CD14-positive monocyte (primary cell): ENCODE measurements around the gene PDE4B. TPM values are rescaled to one million over a fixed set of nuclear protein-coding genes. Genes with fewer than 3 reads are reported as not detected.
A peak's percentile ranks its signal among the peaks of the same experiment; 100 is the strongest.

Experiments
- DNase-seq, 3 donors: peaks; one replicate each; pipeline ENCODE4 v3.0.0-alpha.2; 2011 to 2022
- H2AFZ ChIP-seq: 2 replicates; pipeline ENCODE4 v1.6.0; 2012; ENCODE audit warnings: mild to moderate bottlenecking, low read depth, low read length, inconsistent platforms; ENCODE audit not compliant: insufficient read depth, poor library complexity, severe bottlenecking
- H3K27ac ChIP-seq, 2 donors: 1 replicate in 1 of 2; 2 replicates in 1 of 2; pipeline ENCODE4 v1.5.1; 2012 to 2013; ENCODE audit warnings: low read length in 2 of 2, control low read depth in 1 of 2, inconsistent platforms in 1 of 2, low read depth in 1 of 2, mild to moderate bottlenecking in 1 of 2
- H3K27me3 ChIP-seq, 2 donors: one replicate each; pipeline versions ENCODE4 v1.6.0 to v1.6.1; 2011 to 2013; ENCODE audit warnings: low read length in 2 of 2; ENCODE audit not compliant: control insufficient read depth in 2 of 2, insufficient read depth in 2 of 2
- H3K36me3 ChIP-seq, 2 donors: replicated peaks in 1 of 2; 1 replicate in 1 of 2; 2 replicates in 1 of 2; pipeline versions ENCODE4 v1.5.1 to v1.6.1; 2012 to 2013; ENCODE audit warnings: low read length in 2 of 2, control low read depth in 1 of 2, inconsistent platforms in 1 of 2, mild to moderate bottlenecking in 1 of 2; ENCODE audit not compliant: insufficient read depth in 2 of 2, control insufficient read depth in 1 of 2
- H3K4me1 ChIP-seq, 2 donors: 1 replicate in 1 of 2; 2 replicates in 1 of 2; pipeline versions ENCODE4 v1.5.1 to v1.6.1; 2012 to 2013; ENCODE audit warnings: low read length in 2 of 2, control low read depth in 1 of 2, inconsistent platforms in 1 of 2, mild to moderate bottlenecking in 1 of 2, moderate library complexity in 1 of 2; ENCODE audit not compliant: insufficient read depth in 2 of 2, control insufficient read depth in 1 of 2
- H3K4me2 ChIP-seq: replicated peaks from 2 replicates; pipeline ENCODE3; 2012; ENCODE audit warnings: low read length, moderate library complexity, mild to moderate bottlenecking; ENCODE audit not compliant: poor library complexity, severe bottlenecking; ENCODE audit errors: extremely low read depth
- H3K4me3 ChIP-seq, 3 experiments: fragments of 200-600 bp in 1 of 3; sonication (generic) in 1 of 3; replicated peaks in 1 of 3; 1 replicate in 2 of 3; 2 replicates in 1 of 3; pipeline ENCODE4 v1.5.1; 2011 to 2013; ENCODE audit warnings: low read length in 3 of 3, mild to moderate bottlenecking in 3 of 3, control low read depth in 2 of 3, low read depth in 2 of 3, inconsistent platforms in 1 of 3, moderate library complexity in 1 of 3
- H3K79me2 ChIP-seq: 2 replicates; pipeline ENCODE4 v1.6.0; 2012; ENCODE audit warnings: mild to moderate bottlenecking, control low read depth, inconsistent platforms, low read length, moderate library complexity; ENCODE audit not compliant: insufficient read depth
- H3K9ac ChIP-seq: 2 replicates; pipeline ENCODE4 v1.6.0; 2017; ENCODE audit warnings: low read length, mild to moderate bottlenecking; ENCODE audit not compliant: insufficient read depth, poor library complexity, severe bottlenecking
- H3K9me3 ChIP-seq, 2 donors: replicated peaks in 1 of 2; 1 replicate in 1 of 2; 2 replicates in 1 of 2; pipeline versions ENCODE4 v1.5.1 to v1.6.1; 2012 to 2013; ENCODE audit warnings: low read length in 2 of 2, control low read depth in 1 of 2; ENCODE audit not compliant: control insufficient read depth in 1 of 2, insufficient read depth in 1 of 2
- H4K20me1 ChIP-seq: 2 replicates; pipeline ENCODE4 v1.6.0; 2012; ENCODE audit warnings: mild to moderate bottlenecking, low read length, control low read depth, moderate library complexity; ENCODE audit not compliant: insufficient read depth
- H3K27ac Mint-ChIP-seq, 7 donors: one replicate each; pipeline ENCODE4 v1.8.0; 2020; ENCODE audit warnings: mild to moderate bottlenecking in 7 of 7, mixed read lengths in 7 of 7, moderate library complexity in 6 of 7, inconsistent platforms in 2 of 7
- H3K27me3 Mint-ChIP-seq, 3 donors: one replicate each; pipeline ENCODE4 v1.8.0; 2021 to 2022; ENCODE audit warnings: low read depth in 3 of 3, mild to moderate bottlenecking in 3 of 3, mixed read lengths in 3 of 3, moderate library complexity in 3 of 3, inconsistent platforms in 1 of 3
- H3K36me3 Mint-ChIP-seq, 2 donors: one replicate each; pipeline ENCODE4 v1.8.0; 2020; ENCODE audit warnings: mixed read lengths in 2 of 2, inconsistent platforms in 1 of 2, mild to moderate bottlenecking in 1 of 2
- H3K4me1 Mint-ChIP-seq: one replicate; pipeline ENCODE4 v1.8.0; 2020; ENCODE audit warnings: mild to moderate bottlenecking, mixed read lengths
- H3K4me3 Mint-ChIP-seq, 2 donors: one replicate each; pipeline ENCODE4 v1.8.0; 2020; ENCODE audit warnings: mild to moderate bottlenecking in 2 of 2, mixed read lengths in 2 of 2, moderate library complexity in 1 of 2
- H3K9me3 Mint-ChIP-seq, 7 donors: one replicate each; pipeline ENCODE4 v1.8.0; 2020 to 2022; ENCODE audit warnings: mixed read lengths in 7 of 7, mild to moderate bottlenecking in 6 of 7, moderate library complexity in 6 of 7, inconsistent platforms in 2 of 7
- CTCF ChIP-seq: fragments of 200-600 bp; IDR thresholded peaks from one replicate; pipeline ENCODE4 v1.8.0; 2022; ENCODE audit warnings: antibody characterized with exemption, mild to moderate bottlenecking
- WGBS: methylation state at CpG from one replicate; pipeline ENCODE4 v1.1.5; 2013; ENCODE audit warnings: missing lambda C conversion rate; ENCODE audit not compliant: insufficient coverage; 5-methylcytosine and 5-hydroxymethylcytosine counted together
- intact Hi-C, 2 donors: fragments of 100-400 bp; cut with micrococcal nuclease; formaldehyde crosslinking; loops; one replicate each; pipeline versions ENCODE4 v1.15.0 to v1.15.1; 2023
- polyA plus RNA-seq, 3 donors: library from polyadenylated mRNA; depleted of rRNA in 1 of 3; unstranded in 2 of 3; stranded (reverse) in 1 of 3; fragments of 300-500 nt in 2 of 3; fragments of >200 nt in 1 of 3; fragmentation: Illumina TruSeq in 2 of 3; gene quantifications; 1 replicate in 2 of 3; 2 replicates in 1 of 3; pipeline ENCODE4 v1.2.3, GENCODE V29; 2012 to 2021

PDE4B gene
- polyA plus RNA-seq, 3 donors = 17.2 to 52.8 (median 25.2) TPM

- DNase-seq = no peak
- Mint-ChIP-seq H3K36me3 (no peaks in the 10 kb centered on the region), H3K4me1 (peaks cover 17% of the 10 kb centered on the region), H3K27ac (peak overlapping the region in 1 of 7 donors; percentile 21), H3K27me3 (peaks cover 0 to 2% (median 1%) of the 10 kb centered on the region in 3 donors), H3K9me3 (no peaks in the 10 kb centered on the region), H3K4me3 (no peak overlapping the region)
- no peak for TF ChIP-seq CTCF
- Histone ChIP-seq H3K27me3 (no peaks in the 10 kb centered on the region), H4K20me1 (no peaks in the 10 kb centered on the region), H2AFZ (no peak overlapping the region), H3K4me2 (no peak overlapping the region), H3K4me1 (peaks cover 7 to 17% of the 10 kb centered on the region in 2 donors), H3K9ac (no peak overlapping the region), H3K9me3 (no peaks in the 10 kb centered on the region), H3K36me3 (no peaks in the 10 kb centered on the region), H3K79me2 (no peaks in the 10 kb centered on the region), H3K4me3 (no peak overlapping the region), H3K27ac (no peak overlapping the region)
- intact Hi-C loops = no loop called here
- WGBS = no CpG with 5 or more reads among the region's 1 CpG
Measured at GRCh38 chr1:66302815-66303214, 510.1 kb downstream of the PDE4B start.

GRCh38 chr1:66303646-66304045, 511.0 kb downstream of the PDE4B start:
- Mint-ChIP-seq H3K36me3 (no peaks in the 10 kb centered on the region), H3K4me3 (no peak overlapping the region), H3K27me3 (peaks cover 0 to 2% (median 1%) of the 10 kb centered on the region in 3 donors), H3K4me1 (peaks cover 17% of the 10 kb centered on the region), H3K27ac (no peak overlapping the region), H3K9me3 (no peaks in the 10 kb centered on the region)
- Histone ChIP-seq H3K27me3 (no peaks in the 10 kb centered on the region), H2AFZ (no peak overlapping the region), H3K36me3 (no peaks in the 10 kb centered on the region), H3K4me3 (no peak overlapping the region), H3K27ac (no peak overlapping the region), H4K20me1 (no peaks in the 10 kb centered on the region), H3K4me1 (peaks cover 7 to 17% of the 10 kb centered on the region in 2 donors), H3K9ac (no peak overlapping the region), H3K9me3 (no peaks in the 10 kb centered on the region), H3K4me2 (no peak overlapping the region), H3K79me2 (no peaks in the 10 kb centered on the region)
- intact Hi-C loops = no loop called here
- 100% methylated on average over 1 of the region's 2 CpGs for WGBS
- no peak for TF ChIP-seq CTCF
- no peak for DNase-seq
